CD4-positive, alpha-beta memory T cell (primary cell): ENCODE data around the gene CX3CL1. TPM values are rescaled to one million over a fixed set of nuclear protein-coding genes. Genes with fewer than 3 reads are reported as not detected.
"Not testable (repeated sequence)": the region's sequence is repeated elsewhere in the genome, so short reads cannot be mapped to it uniquely, and the experiment has no call there.

Experiments used
- CTCF ChIA-PET: fragments of 350-600 bp; sonication (Branson Sonifier 250); formaldehyde crosslinking; loops from one replicate; lab custom pipeline; 2021; ENCODE audit warnings: inconsistent platforms; ENCODE audit not compliant: partially characterized antibody; lab: Charles Lee
- POLR2A ChIA-PET: fragments of 350-600 bp; sonication (Branson Sonifier 250); formaldehyde crosslinking; loops from one replicate; lab custom pipeline; 2021; ENCODE audit not compliant: partially characterized antibody; lab: Charles Lee
- DNase-seq, 5 donors: peaks; one replicate each; pipeline versions ENCODE4 v3.0.0 to v3.0.0-alpha.2; 2020 to 2022; ENCODE audit warnings: mixed read lengths in 1 of 5
- H3K27ac ChIP-seq: one replicate; pipeline ENCODE4 v1.7.0; 2013; ENCODE audit warnings: low read depth, low read length
- H3K27me3 ChIP-seq: 2 replicates; pipeline ENCODE4 v1.7.0; 2013; ENCODE audit warnings: mild to moderate bottlenecking, low read length, moderate library complexity; ENCODE audit not compliant: insufficient read depth
- H3K36me3 ChIP-seq: 2 replicates; pipeline ENCODE4 v1.7.0; 2013; ENCODE audit warnings: mild to moderate bottlenecking, low read length, moderate library complexity; ENCODE audit not compliant: insufficient read depth
- H3K4me1 ChIP-seq: 2 replicates; pipeline ENCODE4 v1.7.0; 2013; ENCODE audit warnings: mild to moderate bottlenecking, low read length, moderate library complexity; ENCODE audit not compliant: insufficient read depth
- H3K4me3 ChIP-seq, 2 donors: one replicate each; pipeline ENCODE4 v1.7.0; 2013; ENCODE audit warnings: low read length in 2 of 2, mild to moderate bottlenecking in 1 of 2
- H3K9me3 ChIP-seq, 2 donors: one replicate each; pipeline ENCODE4 v1.7.0; 2013; ENCODE audit warnings: low read length in 2 of 2, control low read depth in 1 of 2; ENCODE audit not compliant: control insufficient read depth in 1 of 2
- H3K27ac Mint-ChIP-seq, 7 donors: one replicate each; pipeline ENCODE4 v1.8.0; 2020 to 2021; ENCODE audit warnings: mixed read lengths in 7 of 7, mild to moderate bottlenecking in 6 of 7, inconsistent platforms in 3 of 7, moderate library complexity in 3 of 7
- H3K27me3 Mint-ChIP-seq, 2 donors: one replicate each; pipeline ENCODE4 v1.8.0; 2020 to 2021; ENCODE audit warnings: mixed read lengths in 2 of 2
- H3K36me3 Mint-ChIP-seq, 2 donors: one replicate each; pipeline ENCODE4 v1.8.0; 2020 to 2021; ENCODE audit warnings: mixed read lengths in 2 of 2, inconsistent platforms in 1 of 2, mild to moderate bottlenecking in 1 of 2
- H3K4me1 Mint-ChIP-seq, 4 donors: one replicate each; pipeline ENCODE4 v1.8.0; 2020 to 2021; ENCODE audit warnings: mixed read lengths in 4 of 4, mild to moderate bottlenecking in 1 of 4
- H3K4me3 Mint-ChIP-seq, 8 donors: one replicate each; pipeline ENCODE4 v1.8.0; 2020 to 2021; ENCODE audit warnings: mixed read lengths in 8 of 8, mild to moderate bottlenecking in 7 of 8, moderate library complexity in 6 of 8, inconsistent platforms in 3 of 8
- H3K9me3 Mint-ChIP-seq, 8 donors: one replicate each; pipeline ENCODE4 v1.8.0; 2020 to 2021; ENCODE audit warnings: mixed read lengths in 8 of 8, mild to moderate bottlenecking in 5 of 8, inconsistent platforms in 3 of 8, moderate library complexity in 1 of 8
- intact Hi-C: fragments of 100-400 bp; cut with micrococcal nuclease; formaldehyde crosslinking; loops from one replicate; pipeline ENCODE4 v1.15.1; 2023
- polyA plus RNA-seq, 2 donors: library from polyadenylated mRNA; unstranded; fragments of 300-500 nt; fragmentation: Illumina TruSeq; gene quantifications; one replicate each; pipeline ENCODE4 v1.2.3, GENCODE V29; 2021
- total RNA-seq, 2 experiments: library from RNA; stranded (reverse); gene quantifications; one replicate each; pipeline ENCODE4 v1.2.3, GENCODE V29; 2021

Gene CX3CL1
- total and polyA plus RNA-seq, 4 experiments from 2014 or later, result not detected

GRCh38 chr16:57397493-57397892 is 25.2 kb downstream of the CX3CL1 start:
- CTCF ChIA-PET, H3K27ac Mint-ChIP-seq, H3K36me3 Mint-ChIP-seq, H3K27me3 Mint-ChIP-seq, H3K4me1 ChIP-seq, H3K4me3 Mint-ChIP-seq, H3K4me3 ChIP-seq, intact Hi-C loops, POLR2A ChIA-PET, H3K4me1 Mint-ChIP-seq, DNase-seq, H3K9me3 Mint-ChIP-seq, H3K36me3 ChIP-seq, H3K27ac ChIP-seq, H3K9me3 ChIP-seq, H3K27me3 ChIP-seq: not testable (repeated sequence)

DNA sequence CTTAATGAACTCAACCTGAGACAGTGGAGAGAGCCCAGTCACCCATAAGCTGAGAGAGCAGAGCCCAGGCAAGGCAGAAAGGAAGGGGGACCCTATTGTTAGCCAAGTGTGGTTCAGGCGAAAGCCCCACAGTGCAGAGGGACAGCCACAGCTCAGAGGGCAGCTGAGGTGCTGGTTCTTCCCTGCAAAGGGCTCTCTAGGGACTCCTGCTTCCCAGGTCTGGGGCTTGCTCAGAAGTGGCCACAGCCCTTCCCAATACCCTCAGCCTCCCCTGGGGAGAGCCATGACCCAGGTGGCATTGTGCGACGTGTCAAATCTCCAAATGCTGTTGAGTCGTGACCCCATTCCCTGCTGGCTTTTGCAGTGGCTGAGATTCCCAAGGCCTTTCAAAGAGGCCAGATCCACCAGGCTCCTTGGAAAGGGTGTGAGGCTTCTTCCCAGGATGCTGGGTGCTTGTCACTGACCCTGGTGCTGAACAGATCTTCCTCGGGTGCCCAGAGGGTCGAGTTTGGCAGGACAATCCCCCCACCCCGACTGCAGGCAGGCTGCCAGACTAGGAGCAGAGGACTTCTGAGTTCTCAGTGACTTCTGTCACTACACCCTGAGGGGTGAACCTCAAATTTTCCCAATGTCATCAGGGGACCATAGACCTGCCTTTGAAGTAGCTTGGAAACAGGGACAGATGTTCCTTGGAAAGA is 29.8 kb downstream of the CX3CL1 start:
- CTCF ChIA-PET, result interaction anchor here (0.8 to 1.4 kb wide), 2 partner anchors 15 to 17 kb away, joined by 3 to 5 read pairs; no protein-coding TSS in a partner anchor
- no peaks in the 10 kb centered on the region for H3K9me3 Mint-ChIP-seq
- no peak overlapping the region for H3K4me3 Mint-ChIP-seq

GRCh38 chr16:57403965-57404817 is 31.9 kb downstream of the CX3CL1 start, which contains the start of gene CCL17:
CCL17 (plus strand) TSS chr16:57404767; CDS start chr16:57413933, 9,166 bp downstream.
- no peaks in the 10 kb centered on the region for H3K36me3 Mint-ChIP-seq
- no peak within 1 kb of the TSS for H3K4me3 ChIP-seq

More for the DNA sequence above, 29.8 kb downstream of the CX3CL1 start:
- H3K27me3 ChIP-seq, result no peaks in the 10 kb centered on the region
- H3K4me3 ChIP-seq, result no peak overlapping the region
- H3K4me1 Mint-ChIP-seq, result no peaks in the 10 kb centered on the region
- no peaks in the 10 kb centered on the region for H3K36me3 Mint-ChIP-seq
- H3K9me3 ChIP-seq, result no peaks in the 10 kb centered on the region
- H3K27ac Mint-ChIP-seq, result no peak overlapping the region
- H3K36me3 ChIP-seq, result no peaks in the 10 kb centered on the region
- POLR2A ChIA-PET, result no interaction called here
- H3K4me1 ChIP-seq, result no peaks in the 10 kb centered on the region
- intact Hi-C loops, result no loop called here
- H3K27ac ChIP-seq, result no peak overlapping the region
- H3K27me3 Mint-ChIP-seq, result peaks cover 0 to 2% of the 10 kb centered on the region in 2 donors
- no peak for DNase-seq

GRCh38 chr16:57405097-57405496 is 32.8 kb downstream of the CX3CL1 start:
- DNase-seq, result no peak
- Histone ChIP-seq H3K4me3 (no peak overlapping the region), H3K27me3 (no peaks in the 10 kb centered on the region), H3K9me3 (no peaks in the 10 kb centered on the region), H3K4me1 (no peaks in the 10 kb centered on the region), H3K27ac (no peak overlapping the region), H3K36me3 (no peaks in the 10 kb centered on the region)
- CTCF ChIA-PET, result interaction anchor here (0.9 to 1.9 kb wide), 3 partner anchors 10 to 14 kb away, joined by 3 to 9 read pairs (median 4); no protein-coding TSS in a partner anchor
- intact Hi-C loops, result no loop called here
- POLR2A ChIA-PET, result no interaction called here
- H3K4me1 Mint-ChIP-seq, result no peaks in the 10 kb centered on the region
- peaks cover 0 to 2% of the 10 kb centered on the region in 2 donors for H3K27me3 Mint-ChIP-seq
- H3K4me3 Mint-ChIP-seq, result no peak overlapping the region
- no peaks in the 10 kb centered on the region for H3K9me3 Mint-ChIP-seq
- H3K27ac Mint-ChIP-seq, result no peak overlapping the region
- no peaks in the 10 kb centered on the region for H3K36me3 Mint-ChIP-seq

More at GRCh38 chr16:57403965-57404817, 31.9 kb downstream of the CX3CL1 start, which contains the start of gene CCL17:
- POLR2A ChIA-PET, result no interaction called here
- Histone ChIP-seq H3K4me1 (no peaks in the 10 kb centered on the region), H3K27ac (no peak within 1 kb of the TSS), H3K9me3 (no peaks in the 10 kb centered on the region), H3K27me3 (no peaks in the 10 kb centered on the region), H3K36me3 (no peaks in the 10 kb centered on the region)
- peaks cover 0 to 2% of the 10 kb centered on the region in 2 donors for H3K27me3 Mint-ChIP-seq
- H3K9me3 Mint-ChIP-seq, result no peaks in the 10 kb centered on the region
- CTCF ChIA-PET, result interaction anchor here (0.9 to 1.9 kb wide), 3 partner anchors 9 to 15 kb away, joined by 3 to 9 read pairs (median 4); no protein-coding TSS in a partner anchor
- intact Hi-C loops, result no loop called here
- H3K4me1 Mint-ChIP-seq, result no peaks in the 10 kb centered on the region
- no peak for DNase-seq
- H3K4me3 Mint-ChIP-seq, result no peak within 1 kb of the TSS
- H3K27ac Mint-ChIP-seq, result no peak within 1 kb of the TSS

DNA sequence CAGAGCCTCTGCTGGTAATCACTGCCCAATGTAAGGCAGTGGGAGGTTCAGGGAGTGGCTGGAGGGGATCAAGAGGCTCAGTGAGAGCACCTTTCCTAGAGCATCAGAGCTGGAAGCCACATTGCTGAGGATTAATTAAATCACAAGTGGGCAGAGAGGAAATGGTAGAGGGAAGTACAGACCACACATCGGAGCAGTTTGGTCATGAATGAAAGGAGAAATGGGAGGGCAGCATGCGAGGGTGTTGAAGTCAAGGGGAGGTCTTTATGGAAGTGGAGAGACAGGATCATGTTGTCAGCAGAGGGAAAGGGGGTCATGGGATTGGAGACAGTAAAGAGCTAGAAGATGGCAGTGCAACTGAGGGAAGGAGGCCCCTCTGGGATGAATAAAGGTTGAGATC is 34.6 kb downstream of the CX3CL1 start:
- POLR2A ChIA-PET, result no interaction called here
- no peaks in the 10 kb centered on the region for H3K4me1 Mint-ChIP-seq
- intact Hi-C loops, result no loop called here
- H3K36me3 Mint-ChIP-seq, result no peaks in the 10 kb centered on the region
- Histone ChIP-seq H3K9me3 (no peaks in the 10 kb centered on the region), H3K4me3 (no peak overlapping the region), H3K27ac (no peak overlapping the region), H3K27me3 (no peaks in the 10 kb centered on the region), H3K4me1 (no peaks in the 10 kb centered on the region), H3K36me3 (no peaks in the 10 kb centered on the region)
- no peak overlapping the region for H3K27ac Mint-ChIP-seq
- CTCF ChIA-PET, result no interaction called here
- H3K9me3 Mint-ChIP-seq, result no peaks in the 10 kb centered on the region
- H3K4me3 Mint-ChIP-seq, result no peak overlapping the region
- peaks cover 0 to 2% of the 10 kb centered on the region in 2 donors for H3K27me3 Mint-ChIP-seq
- DNase-seq, result no peak

DNA sequence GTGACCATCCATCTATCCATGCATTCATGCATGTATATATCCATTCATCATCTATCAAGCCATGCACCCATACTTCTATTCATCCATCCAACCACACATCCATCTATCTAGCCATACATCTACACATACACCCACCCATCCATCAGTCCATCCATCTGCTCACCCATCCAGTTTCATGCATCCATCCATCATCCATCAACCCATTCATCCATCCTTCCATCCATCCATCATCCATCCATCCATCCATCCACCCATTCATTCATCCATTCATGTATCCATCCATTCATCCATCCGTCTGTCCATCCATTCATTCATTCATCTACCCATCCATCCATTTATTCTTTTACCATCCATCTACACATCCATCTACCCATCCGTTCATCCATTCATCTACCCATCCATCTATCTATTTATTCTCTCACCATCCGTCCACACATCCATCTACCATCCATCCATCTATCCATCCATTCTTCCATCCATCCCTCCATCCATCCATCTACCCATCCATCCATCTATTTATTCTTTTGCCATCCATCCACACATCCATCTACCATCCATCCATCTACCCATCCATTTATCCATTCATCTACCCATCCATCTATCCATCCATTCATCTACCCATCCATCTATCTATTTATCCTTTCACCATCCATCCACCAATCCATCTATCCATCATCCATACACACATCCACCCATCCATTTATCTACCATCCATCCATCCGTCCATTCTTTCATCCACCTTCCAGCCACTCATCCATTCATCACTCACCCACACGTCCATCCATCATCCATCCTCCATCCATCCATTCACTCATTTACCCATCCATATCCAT is 35.4 kb downstream of the CX3CL1 start:
- no peak overlapping the region for H3K27ac Mint-ChIP-seq
- H3K27ac ChIP-seq, result no peak overlapping the region
- no peaks in the 10 kb centered on the region for H3K36me3 Mint-ChIP-seq
- peaks cover 0 to 2% of the 10 kb centered on the region in 2 donors for H3K27me3 Mint-ChIP-seq
- no peaks in the 10 kb centered on the region for H3K36me3 ChIP-seq
- ChIA-PET CTCF (no interaction called here), POLR2A (no interaction called here)
- intact Hi-C loops, result no loop called here
- H3K9me3 ChIP-seq, result no peaks in the 10 kb centered on the region
- no peak for DNase-seq
- H3K4me3 Mint-ChIP-seq, result no peak overlapping the region
- H3K4me1 Mint-ChIP-seq, result no peaks in the 10 kb centered on the region
- H3K4me1 ChIP-seq, result no peaks in the 10 kb centered on the region
- no peak overlapping the region for H3K4me3 ChIP-seq
- no peaks in the 10 kb centered on the region for H3K27me3 ChIP-seq
- no peaks in the 10 kb centered on the region for H3K9me3 Mint-ChIP-seq
